ENCODE results near the gene NBEA. TPM values are rescaled to one million over a fixed set of nuclear protein-coding genes. Genes with fewer than 3 reads are reported as not detected.
"Not testable (repeated sequence)": the region's sequence is repeated elsewhere in the genome, so short reads cannot be mapped to it uniquely, and the experiment has no call there.

Gene NBEA
- total RNA-seq, 1 donor = 4.0 TPM

DNA sequence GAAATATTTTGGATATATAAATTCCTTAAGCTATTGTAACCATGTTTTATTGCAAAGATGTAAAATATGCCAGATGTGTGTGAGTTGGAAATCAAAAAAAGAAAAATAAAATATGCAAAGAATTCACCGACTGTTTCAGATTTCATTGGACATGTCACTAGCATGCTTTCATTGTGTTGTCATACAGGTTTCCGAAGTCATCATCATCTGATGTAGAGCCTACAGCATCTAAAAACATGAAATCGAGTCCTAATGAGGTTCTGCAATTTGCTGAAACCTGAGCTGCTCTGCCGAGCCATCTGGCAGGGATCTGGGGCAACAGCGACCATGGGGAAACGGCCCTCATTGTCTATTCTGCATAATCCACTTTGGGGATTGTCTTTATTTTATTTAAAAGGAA lies 730.5 kb downstream of the NBEA start:
- H2AFZ ChIP-seq (ENCODE audit: low read length) = no peak overlapping the region
- H3K4me2 ChIP-seq (ENCODE audit: insufficient read depth, low read length) = no peak overlapping the region
- DNase-seq (ENCODE audit: insufficient read length, low spot score, missing footprints) = no peak
- no peak overlapping the region for H3K4me3 ChIP-seq (ENCODE audit: insufficient read depth, low read length)
- H3K4me1 ChIP-seq (ENCODE audit: insufficient read depth, low read length) = no peaks in the 10 kb centered on the region
- TF ChIP-seq, protein P1, sequence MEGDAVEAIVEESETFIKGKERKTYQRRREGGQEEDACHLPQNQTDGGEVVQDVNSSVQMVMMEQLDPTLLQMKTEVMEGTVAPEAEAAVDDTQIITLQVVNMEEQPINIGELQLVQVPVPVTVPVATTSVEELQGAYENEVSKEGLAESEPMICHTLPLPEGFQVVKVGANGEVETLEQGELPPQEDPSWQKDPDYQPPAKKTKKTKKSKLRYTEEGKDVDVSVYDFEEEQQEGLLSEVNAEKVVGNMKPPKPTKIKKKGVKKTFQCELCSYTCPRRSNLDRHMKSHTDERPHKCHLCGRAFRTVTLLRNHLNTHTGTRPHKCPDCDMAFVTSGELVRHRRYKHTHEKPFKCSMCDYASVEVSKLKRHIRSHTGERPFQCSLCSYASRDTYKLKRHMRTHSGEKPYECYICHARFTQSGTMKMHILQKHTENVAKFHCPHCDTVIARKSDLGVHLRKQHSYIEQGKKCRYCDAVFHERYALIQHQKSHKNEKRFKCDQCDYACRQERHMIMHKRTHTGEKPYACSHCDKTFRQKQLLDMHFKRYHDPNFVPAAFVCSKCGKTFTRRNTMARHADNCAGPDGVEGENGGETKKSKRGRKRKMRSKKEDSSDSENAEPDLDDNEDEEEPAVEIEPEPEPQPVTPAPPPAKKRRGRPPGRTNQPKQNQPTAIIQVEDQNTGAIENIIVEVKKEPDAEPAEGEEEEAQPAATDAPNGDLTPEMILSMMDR (IDR thresholded peaks at IDR 0.05; ENCODE audit: extremely low read depth, low read depth, low read length) = no peak
- H3K27ac ChIP-seq (ENCODE audit: low read depth, low read length) = no peak overlapping the region
- no peaks in the 10 kb centered on the region for H3K9me3 ChIP-seq (ENCODE audit: low read depth, low read length)
- H3K79me2 ChIP-seq (ENCODE audit: insufficient read depth, low read length) = no peaks in the 10 kb centered on the region
- H3K27me3 ChIP-seq (ENCODE audit: insufficient read depth, low read length) = no peaks in the 10 kb centered on the region
- no peaks in the 10 kb centered on the region for H3K36me3 ChIP-seq (ENCODE audit: insufficient read depth, low read length)
- no peaks in the 10 kb centered on the region for H4K20me1 ChIP-seq (ENCODE audit: insufficient read depth, low read length)

DNA sequence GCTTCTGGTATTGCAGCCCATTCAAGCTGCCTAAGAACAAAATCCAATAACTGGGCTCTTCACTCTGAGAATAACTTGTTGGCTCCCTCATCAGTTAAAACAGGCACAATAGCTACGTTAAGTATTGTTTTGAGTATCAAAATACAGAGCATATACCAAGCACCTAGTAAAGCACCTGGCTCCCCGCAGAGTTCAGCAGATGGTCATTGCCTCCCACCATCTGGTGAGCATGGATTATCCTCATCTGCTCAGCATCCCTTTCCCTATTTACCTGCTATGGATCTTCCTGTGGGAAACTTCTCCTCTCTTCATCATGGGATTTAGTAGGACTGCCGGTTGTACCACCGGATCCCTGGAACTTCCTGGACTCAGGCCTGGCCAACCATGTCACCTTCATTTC lies 733.6 kb downstream of the NBEA start:
- Histone ChIP-seq H3K27ac (ENCODE audit: low read depth, low read length) (no peak overlapping the region), H3K27me3 (ENCODE audit: insufficient read depth, low read length) (no peaks in the 10 kb centered on the region), H3K4me1 (ENCODE audit: insufficient read depth, low read length) (no peaks in the 10 kb centered on the region), H4K20me1 (ENCODE audit: insufficient read depth, low read length) (no peaks in the 10 kb centered on the region), H3K79me2 (ENCODE audit: insufficient read depth, low read length) (no peaks in the 10 kb centered on the region), H2AFZ (ENCODE audit: low read length) (no peak overlapping the region), H3K4me2 (ENCODE audit: insufficient read depth, low read length) (no peak overlapping the region), H3K9me3 (ENCODE audit: low read depth, low read length) (no peaks in the 10 kb centered on the region), H3K36me3 (ENCODE audit: insufficient read depth, low read length) (no peaks in the 10 kb centered on the region), H3K4me3 (ENCODE audit: insufficient read depth, low read length) (no peak overlapping the region)
- TF ChIP-seq, protein P1 (IDR thresholded peaks at IDR 0.05; ENCODE audit: extremely low read depth, low read depth, low read length) = no peak
- DNase-seq (ENCODE audit: insufficient read length, low spot score, missing footprints) = no peak

DNA sequence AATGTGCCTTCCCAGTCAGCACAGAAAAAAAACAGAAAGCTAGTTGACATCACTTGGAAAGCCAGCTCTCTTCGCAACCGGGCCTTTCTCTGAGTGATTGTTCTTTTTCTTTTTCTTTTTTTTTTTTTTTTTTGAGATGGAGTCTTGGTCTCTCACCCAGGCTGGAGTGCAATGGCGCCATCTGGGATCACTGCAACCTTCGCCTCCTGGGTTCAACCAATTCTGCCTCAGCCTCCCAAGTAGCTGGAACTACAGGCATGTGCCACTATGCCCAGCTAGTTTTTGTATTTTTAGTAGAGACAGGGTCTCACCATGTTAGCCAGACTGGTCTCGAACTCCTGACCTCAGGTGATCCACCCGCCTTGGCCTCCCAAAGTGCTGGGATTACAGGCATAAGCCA lies 735.8 kb downstream of the NBEA start:
- H3K36me3 ChIP-seq (ENCODE audit: insufficient read depth, low read length); H2AFZ ChIP-seq (ENCODE audit: low read length); H3K9me3 ChIP-seq (ENCODE audit: low read depth, low read length); H3K4me3 ChIP-seq (ENCODE audit: insufficient read depth, low read length); H4K20me1 ChIP-seq (ENCODE audit: insufficient read depth, low read length); H3K79me2 ChIP-seq (ENCODE audit: insufficient read depth, low read length); H3K27ac ChIP-seq (ENCODE audit: low read depth, low read length); H3K27me3 ChIP-seq (ENCODE audit: insufficient read depth, low read length); H3K4me2 ChIP-seq (ENCODE audit: insufficient read depth, low read length); DNase-seq (ENCODE audit: insufficient read length, low spot score, missing footprints); H3K4me1 ChIP-seq (ENCODE audit: insufficient read depth, low read length): not testable (repeated sequence)

DNA sequence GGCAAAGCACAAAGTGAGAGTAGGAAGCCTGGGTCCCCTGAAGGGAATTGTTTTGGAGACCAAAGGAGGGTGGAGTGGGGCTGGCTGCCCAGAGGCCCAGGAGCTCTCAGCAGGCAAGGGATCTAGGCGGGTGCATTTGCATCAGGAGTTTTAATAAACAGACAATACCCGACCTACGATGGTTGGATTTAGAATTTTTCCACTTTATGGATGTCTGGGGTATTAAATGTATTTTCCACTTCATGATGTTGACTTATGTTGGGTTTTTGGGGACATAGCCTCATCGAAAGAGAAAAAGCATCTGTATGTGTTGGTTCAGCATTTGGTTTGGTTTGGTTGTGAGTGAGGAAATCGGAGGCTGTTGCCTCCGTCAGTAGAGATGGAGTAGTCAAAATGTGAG lies 739.6 kb downstream of the NBEA start:
- Histone ChIP-seq H3K4me2 (ENCODE audit: insufficient read depth, low read length) (no peak overlapping the region), H3K4me1 (ENCODE audit: insufficient read depth, low read length) (no peaks in the 10 kb centered on the region), H3K36me3 (ENCODE audit: insufficient read depth, low read length) (no peaks in the 10 kb centered on the region), H3K27ac (ENCODE audit: low read depth, low read length) (no peak overlapping the region), H3K27me3 (ENCODE audit: insufficient read depth, low read length) (no peaks in the 10 kb centered on the region), H3K79me2 (ENCODE audit: insufficient read depth, low read length) (no peaks in the 10 kb centered on the region), H4K20me1 (ENCODE audit: insufficient read depth, low read length) (no peaks in the 10 kb centered on the region), H3K4me3 (ENCODE audit: insufficient read depth, low read length) (no peak overlapping the region), H2AFZ (ENCODE audit: low read length) (no peak overlapping the region), H3K9me3 (ENCODE audit: low read depth, low read length) (no peaks in the 10 kb centered on the region)
- TF ChIP-seq, protein P1 (IDR thresholded peaks at IDR 0.05; ENCODE audit: extremely low read depth, low read depth, low read length) = no peak
- DNase-seq (ENCODE audit: insufficient read length, low spot score, missing footprints) = no peak
